GM12878 (cell line): Measurements from ENCODE around the gene TAF11. TPM values are rescaled to one million over a fixed set of nuclear protein-coding genes. Genes with fewer than 3 reads are reported as not detected.
"Not testable (repeated sequence)": the region's sequence is repeated elsewhere in the genome, so short reads cannot be mapped to it uniquely, and the experiment has no call there.

Experiments
- ATAC-seq: fragments of 200-7000 bp; cut with Tn5 transposase; 3 replicates; pipeline ENCODE4 v1.9.1; 2020; ENCODE audit warnings: mild to moderate bottlenecking, moderate library complexity
- BruUV-seq: library from RNA; stranded (reverse); fragments of 400-500 nt; replicated peaks from 2 replicates; lab custom pipeline; 2021; lab: Mats Ljungman, UMichigan
- CTCF ChIA-PET: fragments of 300-600 bp; sonication (Branson Sonifier 250); formaldehyde crosslinking; extraction: SDS; loops from one replicate; lab custom pipeline; 2021; ENCODE audit warnings: inconsistent platforms; lab: Yijun Ruan, JAX
- POLR2A ChIA-PET: fragments of 350-600 bp; formaldehyde crosslinking; extraction: SDS; loops from one replicate; lab custom pipeline; 2021; ENCODE audit warnings: inconsistent platforms; lab: Charles Lee
- RAD21 ChIA-PET: fragments of 300-600 bp; sonication (Branson Sonifier 250); formaldehyde crosslinking; loops from one replicate; lab custom pipeline; 2023; ENCODE audit warnings: antibody characterized with exemption; ENCODE audit not compliant: unreplicated experiment; lab: Charles Lee
- SMC1A ChIA-PET: fragments of 300-600 bp; sonication (Branson Sonifier 250); formaldehyde crosslinking; loops from one replicate; lab custom pipeline; 2023; ENCODE audit not compliant: unreplicated experiment, uncharacterized antibody; lab: Charles Lee
- DNase-seq: peaks from one replicate; pipeline ENCODE4 v3.0.0-alpha.2; 2011; ENCODE audit warnings: low read depth, low spot score
- FAIRE-seq: peaks from 3 replicates; lab custom pipeline; 2011; peaks lifted over from hg19 to GRCh38; lab: Jason Lieb, UNC
- H2AFZ ChIP-seq: 2 replicates; pipeline ENCODE4 v1.6.0; 2011; ENCODE audit warnings: low read depth, low read length, control low read depth; ENCODE audit not compliant: control insufficient read depth
- H3K27ac ChIP-seq: 2 replicates; pipeline ENCODE4 v1.5.1; 2011; ENCODE audit warnings: control low read depth; ENCODE audit not compliant: control insufficient read depth, insufficient read depth
- H3K27me3 ChIP-seq, 2 experiments: replicated peaks in 1 of 2; 2 replicates each; pipeline versions ENCODE4 v1.6.0 to v1.6.1; 2011; ENCODE audit warnings: low read length in 1 of 2; ENCODE audit not compliant: control insufficient read depth in 2 of 2, insufficient read depth in 2 of 2
- H3K36me3 ChIP-seq, 2 experiments: 2 replicates each; pipeline ENCODE4 v1.5.1; 2011; ENCODE audit warnings: low read length in 1 of 2; ENCODE audit not compliant: control insufficient read depth in 2 of 2, insufficient read depth in 2 of 2
- H3K4me1 ChIP-seq: 2 replicates; pipeline ENCODE4 v1.6.1; 2011; ENCODE audit warnings: mild to moderate bottlenecking, low read length, moderate library complexity, mixed read lengths; ENCODE audit not compliant: control insufficient read depth, insufficient read depth
- H3K4me2 ChIP-seq: 2 replicates; pipeline ENCODE4 v1.6.0; 2011; ENCODE audit warnings: control low read depth; ENCODE audit not compliant: control insufficient read depth, insufficient read depth
- H3K4me3 ChIP-seq: fragments of 200-600 bp; sonication (generic); 2 replicates; pipeline ENCODE4 v1.5.1; 2016
- H3K79me2 ChIP-seq: 2 replicates; pipeline ENCODE4 v1.6.0; 2011; ENCODE audit warnings: low read length; ENCODE audit not compliant: control insufficient read depth, insufficient read depth
- H3K9ac ChIP-seq: 2 replicates; pipeline ENCODE4 v1.8.0; 2011; ENCODE audit warnings: low read length, control low read depth, mixed read lengths; ENCODE audit not compliant: control insufficient read depth, insufficient read depth
- H3K9me3 ChIP-seq: replicated peaks from 3 replicates; pipeline ENCODE4 v1.5.1; 2011; ENCODE audit warnings: mild to moderate bottlenecking, low read length; ENCODE audit not compliant: control insufficient read depth, insufficient read depth
- H4K20me1 ChIP-seq: 2 replicates; pipeline ENCODE4 v1.6.0; 2011; ENCODE audit not compliant: control insufficient read depth, insufficient read depth
- BHLHE40 ChIP-seq, 2 experiments: fragments of 450-650 bp in 1 of 2; IDR thresholded peaks; 2 replicates each; pipeline ENCODE4 v1.6.1; 2011 to 2017; ENCODE audit warnings: low read depth in 2 of 2, borderline replicate concordance in 1 of 2, improper control_type of control experiment in 1 of 2, low read length in 1 of 2, mild to moderate bottlenecking in 1 of 2
- CBFB ChIP-seq: IDR thresholded peaks from 2 replicates; pipeline ENCODE4 v1.6.1; 2016; ENCODE audit warnings: antibody characterized with exemption, low read depth
- CHD1 ChIP-seq: IDR thresholded peaks from 2 replicates; pipeline ENCODE4 v1.6.1; 2012; ENCODE audit warnings: low read depth, low read length, improper control_type of control experiment
- EP300 ChIP-seq, 2 experiments: fragments of 150-350 bp in 1 of 2; IDR thresholded peaks; 2 replicates each; pipeline ENCODE4 v1.6.1; 2011 to 2012; ENCODE audit warnings: low read depth in 2 of 2, low read length in 2 of 2, borderline replicate concordance in 1 of 2, improper control_type of control experiment in 1 of 2, inconsistent platforms in 1 of 2; ENCODE audit not compliant: control insufficient read depth in 1 of 2
- FOXK2 ChIP-seq: fragments of 450-650 bp; IDR thresholded peaks from 2 replicates; pipeline ENCODE4 v1.6.1; 2017; ENCODE audit warnings: mild to moderate bottlenecking, moderate library complexity
- GATAD2B ChIP-seq: fragments of 450-650 bp; conservative IDR thresholded peaks from 2 replicates; pipeline ENCODE4 v1.6.1; 2017; ENCODE audit warnings: low read depth, mild to moderate bottlenecking, moderate library complexity
- JUNB ChIP-seq: IDR thresholded peaks from 2 replicates; pipeline ENCODE4 v1.6.1; 2016; ENCODE audit warnings: antibody characterized with exemption, mild to moderate bottlenecking
- LARP7 ChIP-seq: fragments of 450-650 bp; IDR thresholded peaks from 2 replicates; pipeline ENCODE4 v1.6.1; 2017; ENCODE audit warnings: mild to moderate bottlenecking
- NR2F1 ChIP-seq: fragments of 450-650 bp; conservative IDR thresholded peaks from 2 replicates; pipeline ENCODE4 v1.6.1; 2017; ENCODE audit warnings: mild to moderate bottlenecking
- PAX5 ChIP-seq: IDR thresholded peaks from 2 replicates; pipeline ENCODE4 v1.6.1; 2011; ENCODE audit warnings: low read depth, low read length, borderline replicate concordance
- POU2F2 ChIP-seq: IDR thresholded peaks from 3 replicates; pipeline ENCODE4 v1.6.1; 2011; ENCODE audit warnings: low read depth, mild to moderate bottlenecking, low read length, borderline replicate concordance
- WGBS: methylation state at CpG from one replicate; pipeline ENCODE4 v1.1.6; 2016; ENCODE audit warnings: low lambda C conversion rate; ENCODE audit not compliant: insufficient replicate concordance, insufficient coverage; ENCODE audit errors: missing lambda C conversion rate; 5-methylcytosine and 5-hydroxymethylcytosine counted together
- in situ Hi-C: fragments of 300-500 bp; cut with MboI; formaldehyde crosslinking; loops from 9 replicates; pipeline ENCODE4 v1.14.3; 2018; ENCODE audit warnings: mixed read lengths
- intact Hi-C: fragments of 100-400 bp; cut with micrococcal nuclease; formaldehyde crosslinking; loops from one replicate; pipeline ENCODE4 v1.14.2; 2022; ENCODE audit not compliant: unreplicated experiment
- polyA plus RNA-seq, 11 experiments: library from polyadenylated mRNA; depleted of rRNA in 4 of 11; unstranded in 6 of 11; stranded (reverse) in 5 of 11; fragments of >200 nt; fragmentation: Nextera tagmentation in 4 of 11; fragmentation: Illumina TruSeq in 1 of 11; extraction: Ambion mirVana in 4 of 11; extraction: Trizol in 1 of 11; gene quantifications; 1 replicate in 1 of 11; 2 replicates in 10 of 11; pipeline versions ENCODE4 v1.2.1 to v1.2.3, GENCODE V29; 2011 to 2016; ENCODE audit warnings: inconsistent platforms in 2 of 11, missing spikeins in 2 of 11, low read depth in 1 of 11
- total RNA-seq, 4 experiments: library from RNA; depleted of rRNA in 3 of 4; stranded (reverse); fragments of >200 nt in 3 of 4; fragmentation: Illumina TruSeq in 1 of 4; extraction: Trizol in 1 of 4; gene quantifications; 2 replicates each; pipeline versions ENCODE4 v1.2.1 to v1.2.3, GENCODE V29; 2013 to 2021
- TF ChIP-seq, protein P1 (sequence below): fragments of 450-650 bp; formaldehyde crosslinking; IDR thresholded peaks from 2 replicates; pipeline ENCODE4 v1.4.0; 2020; ENCODE audit warnings: mild to moderate bottlenecking, moderate library complexity
- TF ChIP-seq, protein P2 (sequence below): IDR thresholded peaks from 2 replicates; pipeline ENCODE4 v1.6.1; 2012; ENCODE audit warnings: low read depth, low read length, improper control_type of control experiment

TAF11 gene
- total and polyA plus RNA-seq, 10 of the 15 experiments (the other 5 are each of a cell fraction or from before 2014, with no cell fraction given) = 24.6 to 59.2 (median 32.0) TPM

DNA sequence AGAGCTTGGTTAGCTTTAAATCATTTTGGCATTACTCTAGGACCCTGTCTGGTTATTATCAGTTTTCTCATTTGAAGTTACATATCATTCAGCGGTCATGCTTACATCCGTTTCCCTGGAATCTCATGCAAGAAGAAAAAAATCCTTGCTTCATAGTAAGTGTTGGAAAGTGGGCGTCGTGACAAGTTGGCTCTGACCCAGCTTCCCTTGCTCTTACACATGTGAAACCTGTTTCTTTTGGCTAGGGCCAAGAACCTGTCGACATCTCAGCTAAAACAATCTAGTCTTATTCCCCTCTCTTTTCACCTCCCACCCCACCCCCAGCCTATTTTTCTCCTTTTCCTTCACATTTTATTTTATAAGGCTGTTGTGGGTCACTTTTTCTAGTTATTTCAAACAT lies 46.7 kb upstream of the TAF11 start:
- H3K36me3 ChIP-seq = no peaks in the 10 kb centered on the region
- no peaks in the 10 kb centered on the region for H3K4me1 ChIP-seq
- no peaks in the 10 kb centered on the region for H3K79me2 ChIP-seq
- SMC1A ChIA-PET = interaction anchor here (1.5 kb wide), 1 partner anchor 15 kb away, joined by 3 read pairs; no protein-coding TSS in a partner anchor
- WGBS = 86% methylated on average over 5 of the region's 5 CpGs
- FAIRE-seq (no peak), ATAC-seq (no peak), DNase-seq (no peak)
- no peaks in the 10 kb centered on the region for H3K27me3 ChIP-seq
- in situ Hi-C loops = no loop called here
- no peaks in the 10 kb centered on the region for H4K20me1 ChIP-seq
- intact Hi-C loops = no loop called here
- H2AFZ ChIP-seq = no peak overlapping the region
- H3K9me3 ChIP-seq = no peaks in the 10 kb centered on the region
- RAD21 ChIA-PET = no interaction called here
- no peak overlapping the region for H3K4me2 ChIP-seq
- TF ChIP-seq LARP7 (no peak), PAX5 (no peak), CBFB (no peak), CHD1 (no peak), BHLHE40 (IDR thresholded peaks at IDR 0.05; ENCODE audit: borderline replicate concordance in 1 of 2, low read depth in 2 of 2, low read length in 1 of 2) (no peak), EP300 (IDR thresholded peaks at IDR 0.05; ENCODE audit: borderline replicate concordance in 1 of 2, control insufficient read depth in 1 of 2, low read depth in 2 of 2, low read length in 2 of 2) (no peak), FOXK2 (no peak), JUNB (no peak), GATAD2B (no peak), POU2F2 (no peak), NR2F1 (no peak)
- TF ChIP-seq, protein P1, sequence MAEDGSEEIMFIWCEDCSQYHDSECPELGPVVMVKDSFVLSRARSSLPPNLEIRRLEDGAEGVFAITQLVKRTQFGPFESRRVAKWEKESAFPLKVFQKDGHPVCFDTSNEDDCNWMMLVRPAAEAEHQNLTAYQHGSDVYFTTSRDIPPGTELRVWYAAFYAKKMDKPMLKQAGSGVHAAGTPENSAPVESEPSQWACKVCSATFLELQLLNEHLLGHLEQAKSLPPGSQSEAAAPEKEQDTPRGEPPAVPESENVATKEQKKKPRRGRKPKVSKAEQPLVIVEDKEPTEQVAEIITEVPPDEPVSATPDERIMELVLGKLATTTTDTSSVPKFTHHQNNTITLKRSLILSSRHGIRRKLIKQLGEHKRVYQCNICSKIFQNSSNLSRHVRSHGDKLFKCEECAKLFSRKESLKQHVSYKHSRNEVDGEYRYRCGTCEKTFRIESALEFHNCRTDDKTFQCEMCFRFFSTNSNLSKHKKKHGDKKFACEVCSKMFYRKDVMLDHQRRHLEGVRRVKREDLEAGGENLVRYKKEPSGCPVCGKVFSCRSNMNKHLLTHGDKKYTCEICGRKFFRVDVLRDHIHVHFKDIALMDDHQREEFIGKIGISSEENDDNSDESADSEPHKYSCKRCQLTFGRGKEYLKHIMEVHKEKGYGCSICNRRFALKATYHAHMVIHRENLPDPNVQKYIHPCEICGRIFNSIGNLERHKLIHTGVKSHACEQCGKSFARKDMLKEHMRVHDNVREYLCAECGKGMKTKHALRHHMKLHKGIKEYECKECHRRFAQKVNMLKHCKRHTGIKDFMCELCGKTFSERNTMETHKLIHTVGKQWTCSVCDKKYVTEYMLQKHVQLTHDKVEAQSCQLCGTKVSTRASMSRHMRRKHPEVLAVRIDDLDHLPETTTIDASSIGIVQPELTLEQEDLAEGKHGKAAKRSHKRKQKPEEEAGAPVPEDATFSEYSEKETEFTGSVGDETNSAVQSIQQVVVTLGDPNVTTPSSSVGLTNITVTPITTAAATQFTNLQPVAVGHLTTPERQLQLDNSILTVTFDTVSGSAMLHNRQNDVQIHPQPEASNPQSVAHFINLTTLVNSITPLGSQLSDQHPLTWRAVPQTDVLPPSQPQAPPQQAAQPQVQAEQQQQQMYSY (CRISPR knock-in tag) = no peak
- TF ChIP-seq, protein P2, sequence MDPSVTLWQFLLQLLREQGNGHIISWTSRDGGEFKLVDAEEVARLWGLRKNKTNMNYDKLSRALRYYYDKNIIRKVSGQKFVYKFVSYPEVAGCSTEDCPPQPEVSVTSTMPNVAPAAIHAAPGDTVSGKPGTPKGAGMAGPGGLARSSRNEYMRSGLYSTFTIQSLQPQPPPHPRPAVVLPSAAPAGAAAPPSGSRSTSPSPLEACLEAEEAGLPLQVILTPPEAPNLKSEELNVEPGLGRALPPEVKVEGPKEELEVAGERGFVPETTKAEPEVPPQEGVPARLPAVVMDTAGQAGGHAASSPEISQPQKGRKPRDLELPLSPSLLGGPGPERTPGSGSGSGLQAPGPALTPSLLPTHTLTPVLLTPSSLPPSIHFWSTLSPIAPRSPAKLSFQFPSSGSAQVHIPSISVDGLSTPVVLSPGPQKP = no peak
- H3K4me3 ChIP-seq = no peak overlapping the region
- POLR2A ChIA-PET = no interaction called here
- no TSS peak for BruUV-seq
- H3K9ac ChIP-seq = no peak overlapping the region
- CTCF ChIA-PET = interaction anchor here (0.8 kb wide), 1 partner anchor 651 kb away, joined by 3 read pairs; no protein-coding TSS in a partner anchor
- H3K27ac ChIP-seq = no peak overlapping the region

DNA sequence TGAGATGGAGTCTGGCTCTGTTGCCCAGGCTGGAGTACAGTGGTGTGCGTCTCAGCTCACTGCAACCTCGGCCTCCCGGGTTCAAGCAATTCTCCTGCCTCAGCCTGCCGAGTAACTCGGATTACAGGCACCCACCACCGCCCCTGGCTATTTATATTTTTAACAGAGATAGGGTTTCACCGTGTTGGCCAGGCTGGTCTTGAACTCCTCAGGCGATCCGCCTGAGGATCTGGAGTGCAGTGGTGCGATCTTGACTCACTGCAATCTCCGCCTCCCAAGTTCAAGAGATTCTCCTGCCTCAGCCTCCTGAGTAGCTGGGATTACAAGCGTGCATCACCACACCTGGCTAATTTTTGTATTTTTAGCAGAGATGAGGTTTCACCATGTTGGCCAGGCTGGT lies 44.4 kb upstream of the TAF11 start:
- H3K9ac ChIP-seq, SMC1A ChIA-PET, H3K4me1 ChIP-seq, BruUV-seq, in situ Hi-C loops, RAD21 ChIA-PET, H2AFZ ChIP-seq, H3K4me3 ChIP-seq, H3K36me3 ChIP-seq, ATAC-seq, H4K20me1 ChIP-seq, H3K79me2 ChIP-seq, H3K27me3 ChIP-seq, DNase-seq, FAIRE-seq, POLR2A ChIA-PET, H3K4me2 ChIP-seq, H3K9me3 ChIP-seq, intact Hi-C loops, H3K27ac ChIP-seq: not testable (repeated sequence)
- CTCF ChIA-PET = interaction anchor here (1.2 kb wide), 1 partner anchor 11 kb away, joined by 3 read pairs; no protein-coding TSS in a partner anchor
- WGBS = 82% methylated on average over 12 of the region's 12 CpGs
